Pons (tissue), 1 donor: ENCODE results near the gene HSPG2.
"Not testable (repeated sequence)": the region's sequence is repeated elsewhere in the genome, so short reads cannot be mapped to it uniquely, and the experiment has no call there.

Experiments
- DNase-seq: peaks from one replicate; pipeline ENCODE4 v3.0.0-alpha.2; 2016; ENCODE audit warnings: low spot score

HSPG2 gene

DNA sequence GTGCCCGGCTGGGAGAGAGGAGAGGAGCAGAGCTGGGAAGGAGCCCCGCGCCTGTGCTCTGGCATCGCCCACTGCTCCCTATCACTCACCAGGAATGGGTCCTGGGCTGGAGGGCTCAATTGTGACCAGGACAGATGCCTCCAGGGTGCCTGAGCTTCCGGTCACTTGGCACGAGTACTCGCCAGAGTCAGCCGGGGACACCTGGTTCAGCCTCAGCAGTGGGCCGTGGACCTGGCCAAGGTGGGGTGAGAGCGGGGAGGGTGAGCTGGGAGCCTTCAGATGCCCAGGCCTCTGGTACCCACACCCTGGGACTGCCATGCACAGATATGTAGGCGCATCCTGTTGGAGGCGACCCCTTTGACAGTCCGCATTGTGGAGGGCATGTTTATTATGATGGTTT, 93.9 kb downstream of the HSPG2 start:
- no peak for DNase-seq

DNA sequence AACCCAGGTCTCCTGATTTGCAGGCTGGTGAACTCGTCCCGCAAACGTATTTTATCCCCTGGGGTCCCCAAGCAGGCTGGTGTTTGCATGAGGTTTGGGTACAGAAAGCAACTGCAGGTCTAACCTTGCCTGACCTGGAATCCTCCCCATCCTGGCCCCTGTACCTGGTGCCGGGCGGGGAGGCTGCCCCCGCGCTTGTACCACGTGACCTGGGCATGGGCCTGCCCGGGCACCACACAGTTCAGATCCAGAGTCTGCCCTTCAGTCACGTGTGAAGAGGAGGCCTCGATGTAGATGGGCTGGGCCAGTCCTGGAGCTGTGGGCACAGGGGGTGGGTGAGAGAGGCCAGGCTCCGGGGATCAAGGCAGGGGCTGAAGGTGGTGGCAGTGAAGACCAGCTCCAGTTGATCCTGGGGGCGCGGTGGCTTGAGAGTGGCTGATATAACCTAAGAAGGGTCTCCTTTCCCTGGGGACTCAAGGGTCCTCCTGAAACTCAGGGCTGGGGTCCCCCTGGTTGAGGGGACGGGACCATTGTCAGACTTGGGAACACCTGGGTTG, 94.4 kb downstream of the HSPG2 start:
- DNase-seq = no peak

DNA sequence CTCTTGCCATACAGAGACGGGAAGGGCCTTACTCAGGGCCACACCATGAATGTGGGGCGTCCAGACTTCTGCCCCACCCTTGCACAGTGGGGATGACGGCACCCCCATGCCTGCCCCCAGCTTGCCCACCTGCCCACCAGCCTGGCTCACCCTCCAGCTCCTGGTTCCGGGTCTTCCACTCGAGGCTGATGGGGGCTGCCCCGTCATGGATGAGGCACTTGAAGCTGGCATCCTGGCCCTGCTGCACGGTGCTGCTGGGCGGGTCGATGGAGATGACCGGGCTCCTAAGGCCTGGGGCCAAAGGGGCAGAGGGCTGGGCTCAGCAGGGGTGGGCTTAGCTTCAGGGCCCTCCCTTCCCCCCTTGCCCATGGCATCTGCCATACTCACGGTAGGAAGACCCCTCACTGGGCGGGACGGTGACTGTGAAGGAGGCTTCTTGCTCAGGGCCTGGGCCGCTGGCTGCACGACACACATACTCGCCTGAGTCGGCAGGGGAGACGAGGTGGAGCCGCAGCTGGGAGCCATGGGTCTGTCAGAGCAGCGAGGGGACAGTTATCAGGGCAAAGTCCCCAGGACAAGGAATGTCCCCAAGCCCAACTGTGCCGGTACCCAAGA, 95.2 kb downstream of the HSPG2 start:
- no peak for DNase-seq

DNA sequence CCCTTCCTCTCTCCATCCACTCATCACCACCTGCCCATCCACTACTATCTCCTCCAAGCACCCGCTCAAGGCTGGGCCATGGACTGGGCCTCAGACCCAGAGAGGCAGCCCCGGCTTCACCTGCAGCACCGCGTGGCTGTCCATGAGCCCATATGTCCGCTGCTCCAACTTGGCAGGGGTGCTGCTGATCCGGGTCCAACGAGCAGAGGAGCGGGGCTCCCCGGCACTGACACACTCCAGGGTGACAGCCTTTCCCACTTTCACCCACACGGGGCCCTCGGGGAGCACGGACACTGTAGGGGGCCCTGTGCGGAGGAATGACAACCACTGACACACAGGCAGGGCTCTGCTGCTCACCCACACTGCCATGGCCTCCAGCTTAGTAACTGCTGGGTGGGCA, 96.1 kb downstream of the HSPG2 start:
- no peak for DNase-seq

DNA sequence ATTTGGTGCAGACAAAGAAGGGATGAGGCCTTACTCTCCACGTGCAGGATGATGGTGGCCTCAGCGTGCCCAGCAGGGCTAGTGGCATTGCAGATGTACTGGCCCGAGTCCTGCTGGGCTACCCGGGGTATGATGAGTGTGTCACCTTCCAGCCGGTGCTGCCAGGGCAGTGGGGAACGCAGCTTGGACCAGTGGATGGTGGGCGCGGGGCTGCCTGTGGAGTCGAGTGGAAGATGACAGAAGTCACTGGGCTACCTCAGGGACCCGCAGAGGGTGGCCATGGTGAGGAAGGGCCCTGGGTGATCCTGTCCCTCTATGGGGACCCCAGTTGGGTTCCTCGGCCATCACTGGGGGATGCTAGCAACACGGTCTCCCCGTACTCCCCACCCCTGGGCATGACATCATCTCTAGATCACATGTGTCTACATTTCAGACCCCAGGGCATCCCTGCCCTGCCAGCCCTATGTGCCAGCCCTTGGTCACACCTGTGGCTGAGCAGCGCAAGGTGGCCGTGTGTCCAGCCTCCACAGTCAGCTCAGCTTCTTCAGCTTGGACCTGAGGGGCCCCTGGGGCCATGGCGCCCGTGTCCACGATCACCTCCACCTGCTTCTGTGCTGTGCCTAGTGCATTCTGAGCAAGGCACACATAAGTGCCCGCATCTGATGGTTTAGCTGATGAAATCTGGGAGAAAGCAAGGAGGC, 97.6 kb downstream of the HSPG2 start:
- no peak for DNase-seq

DNA sequence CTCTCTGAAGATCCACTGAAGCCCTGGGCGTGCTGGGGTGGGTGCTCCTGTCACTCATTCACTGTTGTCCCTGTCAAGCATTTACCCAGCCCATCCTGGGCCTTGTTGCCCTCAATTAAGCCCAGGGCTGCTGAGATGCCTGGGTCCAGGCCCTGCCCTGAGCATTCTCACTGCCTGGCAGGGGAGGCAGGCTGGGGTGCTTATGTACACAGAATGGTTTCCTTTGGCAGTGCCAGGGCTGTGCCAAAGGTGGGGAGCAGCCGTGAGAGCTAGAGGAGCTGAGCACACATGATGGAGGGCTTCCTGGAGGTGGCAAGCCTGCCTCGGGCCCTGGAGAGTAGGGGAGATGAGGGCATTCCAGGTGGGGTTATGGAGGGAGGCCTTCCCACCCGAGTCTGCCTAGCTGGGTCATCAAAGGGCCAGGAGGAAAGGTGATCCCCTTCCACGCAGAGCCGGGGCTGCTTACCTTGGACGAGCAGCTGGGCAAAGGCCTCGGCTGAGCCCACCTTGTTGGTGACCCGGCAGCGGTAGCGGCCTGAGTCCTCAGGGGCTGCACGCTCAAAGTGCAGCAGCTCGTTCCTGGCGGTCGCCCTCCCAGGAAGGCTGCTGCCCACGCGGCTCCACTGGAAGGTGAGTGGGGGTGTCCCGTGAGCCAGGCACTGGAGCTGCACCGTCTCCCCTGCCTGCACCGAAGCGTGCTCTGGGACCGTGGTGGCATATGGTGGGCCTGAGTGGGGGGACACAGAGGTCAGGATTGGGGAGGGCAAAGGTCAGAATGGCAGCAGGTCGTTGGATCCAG, 98.6 kb downstream of the HSPG2 start:
- no peak for DNase-seq

DNA sequence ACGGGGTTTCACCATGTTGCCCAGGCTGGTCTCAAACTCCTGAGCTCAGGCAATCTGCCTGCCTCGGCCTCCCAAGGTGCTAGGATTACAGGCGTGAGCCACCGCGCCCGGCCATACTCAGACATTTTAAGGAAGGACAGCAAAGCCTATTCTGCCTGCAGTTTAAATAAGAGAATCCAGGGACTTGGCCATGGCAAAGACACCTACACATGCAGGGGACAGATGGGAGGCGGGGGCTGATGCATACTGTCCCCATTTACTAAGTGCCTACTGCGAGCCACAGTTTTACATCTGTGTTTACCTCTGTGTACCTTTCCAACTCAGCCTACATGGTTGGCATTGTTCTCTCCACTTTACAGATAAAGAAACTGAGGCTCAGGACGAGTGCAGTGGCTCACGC, 99.6 kb downstream of the HSPG2 start:
- no peak for DNase-seq

DNA sequence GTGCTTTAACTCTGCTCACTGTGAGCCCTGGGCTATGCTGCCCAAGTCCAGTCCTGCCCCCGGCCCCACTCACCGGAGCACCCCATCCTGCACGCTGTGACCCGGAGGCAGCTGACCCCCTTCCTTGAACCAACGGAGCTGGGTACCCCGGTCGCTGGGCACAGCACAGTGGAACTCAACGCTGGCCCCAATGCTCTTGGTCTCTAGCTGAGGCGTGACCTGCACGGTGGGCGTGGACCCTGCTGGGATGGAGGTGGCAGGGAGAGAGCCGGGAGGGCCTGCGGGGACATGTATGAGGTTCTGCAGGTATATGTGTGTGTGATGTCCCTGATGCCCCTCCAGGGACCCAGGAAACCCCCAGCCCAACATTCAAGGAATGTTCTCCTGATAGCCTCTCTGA, 100.4 kb downstream of the HSPG2 start:
- DNase-seq = no peak

DNA sequence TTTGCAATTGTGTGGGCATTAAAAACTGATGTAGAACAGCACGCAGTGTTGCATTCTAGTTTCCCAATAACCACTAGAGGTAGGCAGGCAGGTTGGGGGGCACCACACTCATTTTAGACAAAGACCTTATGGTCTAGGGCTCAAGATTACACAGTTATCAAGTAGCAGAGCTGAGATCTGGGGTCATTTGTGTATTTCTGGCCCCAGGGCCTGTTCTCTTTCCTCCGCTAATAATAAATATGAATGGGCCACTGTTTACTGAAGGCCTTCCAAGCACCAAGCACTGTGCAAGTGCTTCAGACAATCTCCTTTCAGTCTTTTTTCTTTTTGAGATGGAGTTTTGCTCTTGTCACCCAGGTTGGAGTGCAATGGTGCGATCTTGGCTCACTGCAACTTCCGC, 101.1 kb downstream of the HSPG2 start:
- DNase-seq = no peak

DNA sequence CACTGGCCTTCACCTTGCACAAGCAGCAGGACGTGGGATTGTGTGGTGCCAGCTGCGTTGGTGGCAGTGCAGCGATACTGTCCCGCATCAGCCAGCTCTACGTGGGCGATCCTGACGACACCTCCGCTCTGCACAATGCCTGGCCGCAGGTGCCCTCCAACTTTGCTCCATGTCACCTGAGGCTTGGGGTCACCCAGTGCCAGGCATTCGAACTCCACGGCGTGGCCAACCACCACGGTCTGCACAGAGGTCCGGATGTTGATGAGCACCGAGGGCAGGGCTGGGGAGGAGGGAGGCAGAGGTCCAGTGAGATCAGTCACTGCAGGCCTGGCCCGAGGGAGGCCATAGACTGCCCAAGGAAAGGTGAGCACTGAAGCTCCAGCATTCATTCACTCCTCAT, 102.4 kb downstream of the HSPG2 start:
- DNase-seq = no peak

DNA sequence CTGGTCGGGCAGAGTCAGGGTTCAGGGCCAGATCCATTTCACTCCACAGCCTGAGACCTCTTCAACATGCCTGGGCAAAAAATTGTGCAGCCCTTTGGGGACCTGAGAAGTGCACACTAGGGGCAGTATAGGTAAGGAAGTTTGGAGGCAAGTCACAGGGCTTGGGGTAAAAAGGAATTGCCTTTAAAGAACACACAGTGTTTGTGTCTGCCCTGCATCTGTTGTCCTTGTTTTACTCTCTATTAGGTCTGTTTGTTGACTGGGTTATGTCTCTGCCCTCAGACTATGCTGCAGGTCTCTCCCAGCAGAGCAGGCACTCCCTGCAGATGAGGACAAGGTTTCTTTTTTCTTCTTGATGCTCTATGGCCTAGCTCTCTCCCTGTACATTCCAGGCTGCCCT, 103.0 kb downstream of the HSPG2 start:
- DNase-seq = no peak

DNA sequence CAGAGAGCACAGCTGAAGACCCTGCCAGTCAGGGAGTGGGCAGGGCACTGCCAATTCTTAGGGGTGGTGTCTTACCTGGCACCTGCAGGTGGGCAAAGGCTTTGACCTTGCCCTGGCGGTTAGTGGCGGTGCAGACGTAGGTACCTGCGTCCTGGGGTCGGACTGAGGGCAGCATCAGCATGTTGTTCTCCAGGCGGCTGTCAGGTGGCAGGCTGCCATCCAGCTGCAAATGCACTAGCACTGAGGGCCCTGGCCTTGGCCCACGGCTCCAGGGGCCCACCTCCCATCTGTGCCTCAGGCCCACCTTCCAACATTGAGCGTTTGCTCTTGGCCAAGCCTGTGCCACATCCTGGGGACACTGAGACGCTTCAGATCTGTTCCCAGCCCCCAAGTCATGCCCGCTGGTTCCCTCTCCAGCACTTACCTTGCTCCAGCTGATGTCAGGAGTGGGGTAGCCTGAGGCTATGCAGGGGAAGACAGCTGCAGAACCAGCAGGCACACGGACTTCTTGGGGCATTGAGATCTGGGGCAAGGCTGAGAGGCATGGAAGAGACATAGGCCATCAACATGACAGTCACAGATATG, 103.6 kb downstream of the HSPG2 start:
- no peak for DNase-seq

DNA sequence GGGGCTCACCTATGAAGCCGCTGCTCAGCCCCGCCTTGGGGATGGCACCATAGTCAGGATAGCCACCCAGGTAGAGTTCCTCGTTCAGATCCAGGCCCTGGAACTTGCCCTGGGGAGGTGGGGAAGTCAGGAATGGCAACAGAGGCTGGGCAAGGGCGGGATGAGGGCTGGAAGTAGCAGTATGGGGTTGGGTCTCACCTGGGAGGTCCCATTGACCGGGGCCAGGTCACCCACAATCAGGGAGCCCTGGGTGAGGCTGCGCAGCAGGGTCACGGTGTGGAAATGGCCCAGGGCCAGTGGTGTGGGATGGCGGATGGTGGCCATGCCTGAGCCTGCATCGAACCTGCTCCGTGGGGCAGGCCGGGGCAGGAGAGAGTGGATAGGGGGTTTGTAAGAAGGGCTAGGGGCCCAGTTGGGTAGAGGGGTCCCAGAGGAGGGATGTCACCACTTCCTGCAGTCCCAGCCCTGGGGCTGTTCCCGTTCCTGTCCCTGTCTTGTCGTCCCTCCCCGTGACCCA, 105.6 kb downstream of the HSPG2 start:
- DNase-seq = no peak

DNA sequence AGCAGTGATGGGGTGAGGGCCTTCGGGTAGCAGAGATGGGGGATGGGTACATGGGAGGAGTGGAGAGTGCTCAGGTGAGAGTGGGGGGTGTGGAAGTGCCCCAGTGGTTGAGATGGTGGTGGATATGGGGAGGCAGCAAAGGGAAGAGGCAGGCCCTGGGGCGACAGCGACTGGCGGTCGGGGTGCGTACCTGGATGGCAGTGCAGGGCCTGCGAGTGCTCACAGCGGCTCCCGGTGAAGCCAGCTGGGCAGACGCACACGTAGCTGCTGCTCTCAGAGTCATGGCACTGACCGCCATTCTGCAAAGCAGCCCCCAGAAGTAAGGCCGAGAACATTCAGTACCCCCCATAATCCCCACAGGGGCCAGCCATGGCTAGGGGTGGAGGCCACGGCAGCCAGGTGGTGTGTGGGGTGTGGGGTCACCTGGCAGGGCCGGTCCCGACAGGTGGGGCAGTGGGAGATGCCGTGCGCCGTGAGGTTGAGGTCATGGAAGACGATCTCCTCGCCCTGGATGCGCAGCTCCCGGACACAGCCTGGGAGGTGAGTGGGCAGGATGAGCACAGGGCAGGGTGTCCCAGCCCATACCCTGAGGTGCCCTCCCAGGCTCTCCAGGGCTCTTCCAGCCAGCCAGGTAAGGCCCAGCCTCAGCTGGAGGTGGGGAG, 106.2 kb downstream of the HSPG2 start:
- no peak for DNase-seq

DNA sequence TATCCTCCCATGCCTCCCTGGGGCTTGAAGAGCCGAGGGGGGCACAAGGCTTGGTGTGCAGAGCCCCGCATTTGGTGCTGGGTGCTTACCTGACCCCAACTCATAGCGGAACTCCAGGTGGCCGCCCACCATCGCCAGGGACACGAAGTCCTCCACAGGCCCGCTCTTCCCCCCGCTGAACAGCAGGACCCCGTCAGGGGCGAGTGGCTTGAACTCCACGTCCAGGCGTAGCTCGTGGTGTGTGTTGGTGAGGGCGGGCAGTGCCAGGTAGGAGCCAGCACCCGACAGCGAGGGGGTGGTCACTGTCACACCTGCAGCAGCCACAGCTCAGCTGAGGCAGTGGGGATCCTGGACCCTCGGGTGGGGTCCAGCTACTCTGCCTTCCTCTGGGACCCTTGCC, 107.8 kb downstream of the HSPG2 start:
- DNase-seq = no peak

DNA sequence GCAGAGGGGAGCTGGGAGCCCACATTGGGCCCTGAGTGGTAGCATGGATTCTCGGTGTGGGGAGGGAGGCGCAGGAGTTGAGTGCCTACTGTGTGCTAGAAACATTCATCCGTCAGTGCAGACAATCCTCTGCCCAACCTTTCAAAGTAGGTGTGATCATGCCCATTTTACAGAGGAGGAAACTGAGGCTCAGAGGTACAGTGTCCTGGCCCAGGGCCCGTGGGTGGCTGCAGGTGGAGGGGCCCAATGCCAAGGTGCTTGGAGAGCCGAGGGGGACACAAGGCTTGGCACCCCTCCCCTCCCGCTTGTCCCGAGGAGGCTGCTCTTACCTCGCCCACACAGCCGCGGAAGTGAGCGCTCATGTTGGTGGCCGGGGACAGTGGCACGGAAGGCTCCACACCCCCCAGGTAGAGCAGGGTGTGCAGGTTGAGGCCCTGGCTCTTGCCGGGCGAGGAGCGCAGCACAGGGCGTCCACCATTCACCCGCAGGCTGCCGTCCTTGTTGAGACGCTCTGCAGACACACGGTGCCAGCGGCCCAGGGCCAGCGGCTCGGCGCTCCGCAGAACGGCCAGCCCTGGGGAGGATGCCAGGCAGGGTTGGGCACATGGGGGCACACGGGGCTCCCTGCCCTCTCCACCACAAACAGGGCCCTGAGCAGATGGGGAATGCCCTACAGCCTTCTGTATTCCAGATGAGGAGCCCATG, 108.5 kb downstream of the HSPG2 start:
- no peak for DNase-seq

DNA sequence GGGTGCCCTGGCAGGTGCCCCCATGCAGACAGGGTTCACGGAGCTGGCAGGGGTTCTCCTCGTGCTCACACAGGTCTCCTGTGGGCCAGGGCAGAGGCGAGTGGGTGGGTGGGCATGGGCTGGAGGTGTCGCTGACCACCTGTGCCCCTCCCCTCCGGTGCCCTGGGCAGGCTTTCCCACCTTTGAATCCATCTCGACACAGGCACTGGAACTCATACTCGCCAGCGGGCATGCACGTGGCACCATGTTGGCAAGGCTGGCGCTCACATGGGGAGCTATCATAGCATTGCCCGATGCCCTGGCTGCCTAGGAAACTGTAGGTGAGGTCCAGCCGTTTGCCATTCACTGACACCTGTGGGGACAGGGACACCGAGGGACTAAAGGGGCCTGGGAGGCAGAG, 109.0 kb downstream of the HSPG2 start:
- DNase-seq = no peak

DNA sequence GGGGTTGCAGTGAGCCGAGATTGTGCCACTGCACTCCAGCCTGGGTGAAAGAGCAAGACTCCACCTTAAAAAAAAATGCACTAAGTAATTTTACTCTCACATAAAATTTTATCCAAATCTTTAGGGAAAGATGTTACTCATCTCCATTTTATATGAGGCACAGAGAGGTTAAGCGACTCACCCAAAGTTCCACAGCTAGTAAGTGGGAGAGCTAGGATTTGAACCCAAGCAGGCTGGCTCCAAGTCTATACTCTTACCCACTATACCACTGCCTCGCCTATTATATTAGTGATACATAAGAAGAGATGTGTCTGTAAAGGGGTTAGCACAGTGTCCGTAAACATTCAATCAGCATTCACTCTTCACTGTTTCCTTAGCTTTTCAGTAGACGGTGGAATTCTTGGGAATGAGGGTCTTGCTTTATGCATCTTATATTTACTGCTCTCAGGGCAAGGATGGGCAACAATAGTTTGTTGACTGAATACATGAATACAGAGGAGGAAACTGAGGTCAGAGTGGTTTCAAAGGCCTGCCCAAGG, 109.9 kb downstream of the HSPG2 start:
- no peak for DNase-seq

DNA sequence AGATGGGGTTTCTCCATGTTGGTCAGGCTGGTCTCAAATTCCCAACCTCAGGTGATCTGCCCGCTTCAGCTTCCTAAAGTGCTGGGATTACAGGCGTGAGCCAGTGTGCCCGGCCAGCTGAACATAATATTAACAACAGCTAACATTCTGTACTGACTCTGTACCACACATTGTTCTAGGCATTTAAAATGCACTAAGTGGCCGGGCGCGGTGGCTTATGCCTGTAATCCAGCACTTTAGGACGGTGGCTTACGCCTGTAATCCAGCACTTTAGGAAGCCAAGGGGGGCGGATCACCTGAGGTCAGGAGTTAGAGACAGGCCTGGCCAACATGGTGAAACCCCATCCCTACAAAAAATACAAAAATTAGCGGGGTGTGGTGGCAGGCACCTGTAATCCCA, 110.4 kb downstream of the HSPG2 start:
- not testable (repeated sequence) for DNase-seq

DNA sequence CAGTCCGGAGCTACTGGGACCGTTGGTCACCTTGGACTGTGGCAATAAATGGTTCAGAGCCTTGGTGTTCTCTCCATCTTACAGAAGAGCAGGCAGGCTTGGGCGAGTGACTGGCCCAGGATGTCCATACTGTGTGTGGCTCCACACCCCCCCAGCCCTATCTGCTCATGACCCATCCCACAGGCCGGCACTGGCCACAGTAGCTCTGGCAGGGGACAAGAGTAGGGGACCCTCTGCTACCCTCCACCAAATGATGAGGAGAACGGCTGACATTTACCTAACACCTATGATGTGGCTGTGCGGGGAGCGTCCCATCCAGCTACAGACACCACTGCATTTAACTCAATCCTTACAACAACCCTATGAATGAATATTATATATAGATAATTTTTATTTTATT, 111.7 kb downstream of the HSPG2 start:
- DNase-seq = no peak

DNA sequence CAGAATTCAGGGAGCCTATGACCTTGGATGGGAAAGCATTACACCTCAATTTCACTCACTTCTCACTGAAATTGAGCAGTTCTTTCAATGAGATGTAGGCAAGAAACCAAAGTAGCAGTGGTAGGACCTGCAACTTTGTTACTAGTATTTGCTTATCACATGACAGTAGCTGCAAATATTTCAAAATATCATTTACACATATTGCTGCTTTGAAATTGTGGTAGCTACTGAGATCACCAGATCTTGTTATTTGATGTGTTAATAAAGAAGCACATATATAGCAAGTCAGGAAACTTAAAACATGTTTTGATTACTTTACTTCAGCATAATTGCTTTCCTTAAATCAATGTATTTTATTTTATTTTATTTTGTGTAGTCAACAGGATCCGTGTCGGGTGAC, 112.2 kb downstream of the HSPG2 start:
- DNase-seq = no peak
